HCT116 (cell line): Measurements from ENCODE around the gene CDH23. TPM values are rescaled to one million over a fixed set of nuclear protein-coding genes. Genes with fewer than 3 reads are reported as not detected.

Source experiments
- ATAC-seq: fragments of 200-7000 bp; cut with Tn5 transposase; 2 replicates; pipeline ENCODE4 v1.9.1; 2020; ENCODE audit warnings: mild to moderate bottlenecking, moderate library complexity
- BruUV-seq: library from RNA; stranded (reverse); fragments of 400-500 nt; replicated peaks from 2 replicates; lab custom pipeline; 2021; lab: Mats Ljungman, UMichigan
- CTCF ChIA-PET: fragments of 300-600 bp; sonication (Branson Sonifier 250); formaldehyde crosslinking; loops from one replicate; lab custom pipeline; 2021; ENCODE audit warnings: antibody characterized with exemption; lab: Charles Lee
- POLR2A ChIA-PET: fragments of 300-600, 350-600 bp; sonication (Branson Sonifier 250); formaldehyde crosslinking; loops from one replicate; lab custom pipeline; 2021; ENCODE audit warnings: antibody characterized with exemption; lab: Charles Lee
- RAD21 ChIA-PET, 2 experiments: fragments of 300-600 bp; sonication (Branson Sonifier 250); formaldehyde crosslinking; loops; one replicate each; lab custom pipeline; 2023; ENCODE audit warnings: low total read pairs in 2 of 2; ENCODE audit not compliant: uncharacterized antibody in 2 of 2, unreplicated experiment in 2 of 2, low non-redundant PET in 1 of 2; lab: Charles Lee
- DNase-seq: peaks from one replicate; pipeline ENCODE4 v3.0.0-alpha.2; 2010; ENCODE audit warnings: low read depth, low spot score
- H2AFZ ChIP-seq: fragments of 200-600 bp; shearing (Covaris generic), sonication (generic); 2 replicates; pipeline ENCODE4 v1.6.1; 2017; ENCODE audit warnings: low read depth, mixed run types, mixed read lengths, antibody characterized with exemption, low read length; ENCODE audit not compliant: poor library complexity, severe bottlenecking
- H3K27ac ChIP-seq: 2 replicates; pipeline ENCODE4 v1.5.1; 2012; ENCODE audit warnings: low read depth, low read length
- H3K27me3 ChIP-seq: fragments of 200-600 bp; sonication (generic); 2 replicates; pipeline ENCODE4 v1.6.1; 2016; ENCODE audit warnings: mixed run types, low read length, mixed read lengths; ENCODE audit not compliant: insufficient read depth
- H3K36me3 ChIP-seq, 2 experiments: fragments of 200-500 bp in 1 of 2; fragments of 200-600 bp in 1 of 2; sonication (Bioruptor generic) in 1 of 2; sonication (generic) in 1 of 2; 2 replicates each; pipeline versions ENCODE4 v1.5.1 to v1.6.1; 2014 to 2016; ENCODE audit warnings: low read length in 2 of 2, inconsistent platforms in 1 of 2, mixed read lengths in 1 of 2, mixed run types in 1 of 2; ENCODE audit not compliant: insufficient read depth in 2 of 2, control insufficient read depth in 1 of 2
- H3K4me1 ChIP-seq, 2 experiments: fragments of 200-600 bp in 1 of 2; sonication (generic) in 1 of 2; 2 replicates each; pipeline versions ENCODE4 v1.5.1 to v1.6.1; 2012 to 2017; ENCODE audit warnings: low read length in 2 of 2, inconsistent platforms in 1 of 2, mild to moderate bottlenecking in 1 of 2, mixed read lengths in 1 of 2, mixed run types in 1 of 2, moderate library complexity in 1 of 2; ENCODE audit not compliant: insufficient read depth in 2 of 2, control insufficient read depth in 1 of 2
- H3K4me2 ChIP-seq: fragments of 200-600 bp; sonication (generic); 2 replicates; pipeline ENCODE4 v1.6.1; 2017; ENCODE audit warnings: mixed run types, low read length, mixed read lengths
- H3K4me3 ChIP-seq, 2 experiments: fragments of 200-600 bp in 1 of 2; sonication (generic) in 1 of 2; replicated peaks in 1 of 2; 2 replicates each; pipeline ENCODE4 v1.5.1; 2011 to 2016; ENCODE audit warnings: low read length in 2 of 2, control low read depth in 1 of 2, low read depth in 1 of 2, mild to moderate bottlenecking in 1 of 2, mixed read lengths in 1 of 2, mixed run types in 1 of 2
- H3K79me2 ChIP-seq: fragments of 200-600 bp; sonication (generic); 2 replicates; pipeline ENCODE4 v1.6.1; 2017; ENCODE audit warnings: mild to moderate bottlenecking, mixed run types, low read length, moderate library complexity, mixed read lengths; ENCODE audit not compliant: insufficient read depth
- H3K9ac ChIP-seq: fragments of 200-600 bp; sonication (generic); 2 replicates; pipeline ENCODE4 v1.6.1; 2016; ENCODE audit warnings: low read length, mixed read lengths
- H3K9me2 ChIP-seq: fragments of 200-600 bp; sonication (generic), shearing (Covaris generic); 2 replicates; pipeline ENCODE4 v1.6.1; 2017; ENCODE audit warnings: mixed run types, mild to moderate bottlenecking, moderate library complexity; ENCODE audit not compliant: insufficient read depth
- H3K9me3 ChIP-seq, 2 experiments: fragments of 200-500 bp in 1 of 2; fragments of 200-600 bp in 1 of 2; sonication (Bioruptor generic) in 1 of 2; sonication (generic) in 1 of 2; 2 replicates each; pipeline ENCODE4 v1.6.1; 2014 to 2017; ENCODE audit warnings: low read length in 2 of 2, mixed read lengths in 2 of 2, inconsistent platforms in 1 of 2, low read depth in 1 of 2, mild to moderate bottlenecking in 1 of 2, mixed run types in 1 of 2, moderate library complexity in 1 of 2; ENCODE audit not compliant: control insufficient read depth in 1 of 2, insufficient read depth in 1 of 2
- H4K20me1 ChIP-seq: fragments of 200-600 bp; sonication (generic), shearing (Covaris generic); 2 replicates; pipeline ENCODE4 v1.6.1; 2017; ENCODE audit warnings: mixed run types, mild to moderate bottlenecking, moderate library complexity; ENCODE audit not compliant: insufficient read depth
- ATF3 ChIP-seq: IDR thresholded peaks from 2 replicates; pipeline ENCODE4 v1.6.1; 2012
- CBX3 ChIP-seq: IDR thresholded peaks from 2 replicates; pipeline ENCODE4 v1.6.1; 2012; ENCODE audit warnings: low read depth
- CEBPB ChIP-seq: IDR thresholded peaks from 2 replicates; pipeline ENCODE4 v1.6.1; 2012; ENCODE audit warnings: low read depth
- CTCF ChIP-seq, 3 experiments: fragments of 200-600 bp in 1 of 3; sonication (generic) in 1 of 3; IDR thresholded peaks in 2 of 3; conservative IDR thresholded peaks in 1 of 3; 2 replicates each; pipeline ENCODE4 v1.5.1; 2012 to 2017; ENCODE audit warnings: low read depth in 2 of 3, low read length in 2 of 3, antibody characterized with exemption in 1 of 3, borderline replicate concordance in 1 of 3, control low read depth in 1 of 3, mild to moderate bottlenecking in 1 of 3, mixed read lengths in 1 of 3, mixed run types in 1 of 3, moderate library complexity in 1 of 3; ENCODE audit not compliant: insufficient read depth in 1 of 3
- ELF1 ChIP-seq: IDR thresholded peaks from 2 replicates; pipeline ENCODE4 v1.6.1; 2012; ENCODE audit warnings: low read depth, borderline replicate concordance
- FOSL1 ChIP-seq: IDR thresholded peaks from 2 replicates; pipeline ENCODE4 v1.6.1; 2012; ENCODE audit warnings: low read depth
- JUND ChIP-seq: IDR thresholded peaks from 2 replicates; pipeline ENCODE4 v1.6.1; 2012
- MAX ChIP-seq: IDR thresholded peaks from 2 replicates; pipeline ENCODE4 v1.6.1; 2012
- POLR2AphosphoS5 ChIP-seq: IDR thresholded peaks from 2 replicates; pipeline ENCODE4 v1.6.1; 2011; ENCODE audit warnings: mild to moderate bottlenecking, low read depth, low read length, moderate library complexity
- REST ChIP-seq: IDR thresholded peaks from 2 replicates; pipeline ENCODE4 v1.6.1; 2012; ENCODE audit warnings: low read depth
- SP1 ChIP-seq: IDR thresholded peaks from 2 replicates; pipeline ENCODE4 v1.6.1; 2012; ENCODE audit warnings: low read depth
- TCF7L2 ChIP-seq: IDR thresholded peaks from 2 replicates; pipeline ENCODE4 v1.7.0; 2011; ENCODE audit warnings: borderline replicate concordance, inconsistent platforms; ENCODE audit not compliant: insufficient read depth, insufficient read length; ENCODE audit errors: extremely low read depth
- ZBTB33 ChIP-seq: IDR thresholded peaks from 2 replicates; pipeline ENCODE4 v1.6.1; 2011; ENCODE audit warnings: mild to moderate bottlenecking, low read length, moderate library complexity; ENCODE audit not compliant: insufficient replicate concordance; ENCODE audit errors: extremely low read depth
- intact Hi-C: fragments of 100-400 bp; cut with micrococcal nuclease; formaldehyde crosslinking; loops from 2 replicates; pipeline ENCODE4 v1.10.0; 2022
- total RNA-seq: library from RNA; stranded (reverse); gene quantifications from one replicate; pipeline ENCODE4 v1.2.1, GENCODE V29; 2021; ENCODE audit not compliant: unreplicated experiment

The CDH23 gene
- total RNA-seq, 1 experiment from 2014 or later, result not detected

GRCh38 chr10:71565284-71566000 is 168.7 kb downstream of the CDH23 start (continued):
- TF ChIP-seq CTCF (IDR thresholded peaks at IDR 0.05 in 2 of 3, conservative IDR thresholded peaks at IDR 0.05 in 1 of 3; ENCODE audit: borderline replicate concordance in 1 of 3, insufficient read depth in 1 of 3, low read depth in 2 of 3, low read length in 2 of 3) (no peak), ZBTB33 (no peak), ELF1 (no peak)

GRCh38 chr10:71567006-71567405 is 170.3 kb downstream of the CDH23 start:
- no peak overlapping the region for H2AFZ ChIP-seq
- TF ChIP-seq JUND, result no peak
- no peak for TF ChIP-seq CBX3
- TF ChIP-seq ELF1, result no peak
- no peak for TF ChIP-seq REST
- no peak for TF ChIP-seq ATF3
- TF ChIP-seq ZBTB33, result no peak
- TF ChIP-seq TCF7L2, result no peak
- TF ChIP-seq CEBPB, result no peak
- TF ChIP-seq MAX, result no peak
- no peak for TF ChIP-seq FOSL1
- TF ChIP-seq SP1, result no peak
- no peak for TF ChIP-seq POLR2AphosphoS5

More at GRCh38 chr10:71567006-71567405, 170.3 kb downstream of the CDH23 start:
- no peaks in the 10 kb centered on the region for H3K4me1 ChIP-seq
- 0 out of 2 replicates have a peak, but pooled peaks cover 5% of the 10 kb centered on the region for H3K27me3 ChIP-seq
- H3K79me2 ChIP-seq, result no peaks in the 10 kb centered on the region
- ATAC-seq (no peak), DNase-seq (no peak)
- BruUV-seq, result no TSS peak
- no peak overlapping the region for H3K9ac ChIP-seq
- no peak overlapping the region for H3K4me2 ChIP-seq
- POLR2A ChIA-PET, result no interaction called here
- intact Hi-C loops, result no loop called here
- no peak overlapping the region for H3K4me3 ChIP-seq
- no peaks in the 10 kb centered on the region for H3K9me3 ChIP-seq
- CTCF ChIA-PET, result no interaction called here
- no peak overlapping the region for H3K27ac ChIP-seq
- H4K20me1 ChIP-seq, result no peaks in the 10 kb centered on the region
- H3K9me2 ChIP-seq, result no peaks in the 10 kb centered on the region
- H3K36me3 ChIP-seq, result no peaks in the 10 kb centered on the region
- RAD21 ChIA-PET, result no interaction called here
